ENCODE measurements around the gene LIPE. TPM values are rescaled to one million over a fixed set of nuclear protein-coding genes. Genes with fewer than 3 reads are reported as not detected.

LIPE gene
- total RNA-seq, 6 donors from 2014 or later: 1.3 to 6.2 (median 4.2) TPM

DNA sequence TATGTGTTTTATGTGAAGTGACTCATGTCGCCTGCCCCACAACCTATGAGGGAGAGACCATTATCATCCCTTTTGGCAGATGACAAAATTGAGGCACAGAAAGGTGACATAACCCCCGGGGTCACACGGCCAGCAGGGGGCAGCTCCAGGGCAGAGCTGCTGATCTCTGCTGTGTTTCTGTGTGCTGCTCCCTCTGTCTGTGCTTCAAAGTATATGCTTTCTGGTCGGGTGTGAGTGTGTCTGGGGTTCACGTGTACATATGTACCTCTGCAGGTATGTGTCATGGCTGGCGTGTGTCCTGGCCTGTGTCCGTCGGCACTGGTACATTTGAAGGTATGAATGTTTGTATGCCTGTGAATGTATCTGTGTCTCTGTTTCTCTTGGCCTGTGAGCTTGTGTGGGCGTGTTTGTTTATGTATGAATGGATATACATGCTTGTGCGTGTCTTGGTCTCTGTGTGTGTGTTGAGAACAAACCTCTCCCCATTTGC, 7.1 kb downstream of the LIPE start:
- Histone ChIP-seq H3K27me3 (peaks cover 0 to 5% (median 0%) of the 10 kb centered on the region in 4 donors), H3K4me1 (peaks cover 35 to 45% (median 40%) of the 10 kb centered on the region in 4 donors), H3K9me3 (no peaks in the 10 kb centered on the region), H3K27ac (no peak overlapping the region), H3K36me3 (no peaks in the 10 kb centered on the region), H3K4me3 (no peak overlapping the region)
- 46 to 57% methylated on average over 10 of the region's 10 CpGs for WGBS, 2 donors
- DNase-seq (peak in 1 of 2 donors; percentile 72), ATAC-seq (ENCODE audit: low FRiP score in 2 of 2) (no peak)
- TF ChIP-seq POLR2A (IDR thresholded peaks at IDR 0.05) (no peak), EP300 (IDR thresholded peaks at IDR 0.05) (no peak)
- TF ChIP-seq, protein P1, sequence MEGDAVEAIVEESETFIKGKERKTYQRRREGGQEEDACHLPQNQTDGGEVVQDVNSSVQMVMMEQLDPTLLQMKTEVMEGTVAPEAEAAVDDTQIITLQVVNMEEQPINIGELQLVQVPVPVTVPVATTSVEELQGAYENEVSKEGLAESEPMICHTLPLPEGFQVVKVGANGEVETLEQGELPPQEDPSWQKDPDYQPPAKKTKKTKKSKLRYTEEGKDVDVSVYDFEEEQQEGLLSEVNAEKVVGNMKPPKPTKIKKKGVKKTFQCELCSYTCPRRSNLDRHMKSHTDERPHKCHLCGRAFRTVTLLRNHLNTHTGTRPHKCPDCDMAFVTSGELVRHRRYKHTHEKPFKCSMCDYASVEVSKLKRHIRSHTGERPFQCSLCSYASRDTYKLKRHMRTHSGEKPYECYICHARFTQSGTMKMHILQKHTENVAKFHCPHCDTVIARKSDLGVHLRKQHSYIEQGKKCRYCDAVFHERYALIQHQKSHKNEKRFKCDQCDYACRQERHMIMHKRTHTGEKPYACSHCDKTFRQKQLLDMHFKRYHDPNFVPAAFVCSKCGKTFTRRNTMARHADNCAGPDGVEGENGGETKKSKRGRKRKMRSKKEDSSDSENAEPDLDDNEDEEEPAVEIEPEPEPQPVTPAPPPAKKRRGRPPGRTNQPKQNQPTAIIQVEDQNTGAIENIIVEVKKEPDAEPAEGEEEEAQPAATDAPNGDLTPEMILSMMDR (IDR thresholded peaks at IDR 0.05): peak in 5 of 6 experiments; percentile 43 to 73 (median 55)

DNA sequence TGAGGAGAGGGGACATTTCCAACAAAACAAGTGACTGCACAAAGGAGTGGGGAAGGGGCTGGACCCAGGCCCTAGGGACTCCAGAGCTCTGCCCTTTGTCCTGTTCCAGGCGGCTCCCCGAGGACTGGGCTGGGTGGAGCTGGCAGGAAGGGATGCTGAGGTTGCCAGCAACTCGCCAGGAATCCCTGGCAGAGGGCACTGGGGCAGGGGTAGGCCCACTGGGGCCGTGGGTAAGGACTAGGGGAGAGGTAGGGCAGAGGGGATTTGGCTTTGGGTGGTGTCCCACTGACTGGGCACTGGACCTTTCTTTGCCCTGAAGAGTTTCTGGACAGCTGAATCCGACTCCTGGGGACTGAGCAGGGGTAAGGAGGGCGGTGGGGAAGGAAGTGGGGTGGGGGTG, 7.9 kb downstream of the LIPE start:
- Histone ChIP-seq H3K27me3 (peaks cover 0 to 4% (median 0%) of the 10 kb centered on the region in 4 donors), H3K9me3 (no peaks in the 10 kb centered on the region), H3K4me3 (no peak overlapping the region), H3K27ac (peak overlapping the region in 1 of 4 donors; percentile 12), H3K4me1 (peaks cover 33 to 45% (median 38%) of the 10 kb centered on the region in 4 donors), H3K36me3 (no peaks in the 10 kb centered on the region)
- ATAC-seq (ENCODE audit: low FRiP score in 2 of 2) (no peak), DNase-seq (no peak)
- TF ChIP-seq EP300 (IDR thresholded peaks at IDR 0.05) (no peak), POLR2A (IDR thresholded peaks at IDR 0.05) (no peak), POLR2AphosphoS5 (IDR thresholded peaks at IDR 0.05) (no peak)
- TF ChIP-seq, protein P1 (IDR thresholded peaks at IDR 0.05): no peak
- WGBS, 2 donors: 47 to 59% methylated on average over 6 of the region's 6 CpGs

DNA sequence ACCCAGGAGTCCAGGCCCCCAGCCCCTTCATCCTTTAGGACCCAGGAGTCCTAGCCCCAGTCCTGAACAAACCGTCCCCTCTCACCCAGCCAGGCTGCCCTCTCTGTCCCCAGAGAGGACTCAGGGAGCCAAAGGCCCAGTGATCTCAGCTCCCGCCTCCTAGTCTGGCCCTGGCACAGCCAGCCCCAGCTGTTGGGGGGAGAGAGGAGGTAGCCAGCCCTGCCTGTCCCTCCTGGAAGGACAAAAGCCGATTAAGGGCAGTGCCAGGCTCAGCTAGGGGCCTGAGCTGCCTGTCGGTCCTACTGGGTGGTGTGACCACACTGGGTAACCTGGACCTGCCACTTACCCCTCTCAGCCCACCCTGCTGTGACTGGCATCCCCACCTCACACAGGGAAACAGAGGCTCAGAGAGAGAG, 14.5 kb downstream of the LIPE start:
- no peak for ATAC-seq (ENCODE audit: low FRiP score in 2 of 2)
- 85% methylated on average over 4 of the region's 4 CpGs; no CpG with 5 or more reads in 1 of the 2 donors for WGBS, 2 donors

DNA sequence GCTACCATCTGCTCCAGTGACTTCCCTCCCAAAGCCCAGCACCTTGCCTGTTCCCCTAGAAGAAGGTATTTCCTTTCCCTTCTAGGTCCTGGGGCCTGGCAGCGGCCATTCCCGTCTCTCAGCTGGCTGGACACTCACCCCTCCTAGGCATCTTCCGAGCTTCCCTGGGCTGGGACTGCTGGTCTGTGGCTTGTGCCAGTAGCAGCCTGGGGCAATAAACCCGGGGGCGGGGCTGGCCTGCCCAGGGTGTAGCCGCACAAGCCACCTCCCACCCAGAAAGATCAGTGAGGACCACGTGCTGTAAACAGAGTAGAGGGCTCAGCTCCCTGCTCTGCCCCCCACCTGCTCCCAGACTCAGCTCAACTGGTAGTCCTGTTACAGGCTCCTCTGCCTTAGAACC, 15.0 kb downstream of the LIPE start:
- Histone ChIP-seq H3K36me3 (no peaks in the 10 kb centered on the region), H3K9me3 (no peaks in the 10 kb centered on the region), H3K4me1 (peaks cover 0 to 4% (median 2%) of the 10 kb centered on the region in 4 donors), H3K27ac (no peak overlapping the region), H3K4me3 (no peak overlapping the region), H3K27me3 (no peaks in the 10 kb centered on the region)
- TF ChIP-seq EP300 (IDR thresholded peaks at IDR 0.05) (no peak), POLR2AphosphoS5 (IDR thresholded peaks at IDR 0.05) (no peak), POLR2A (IDR thresholded peaks at IDR 0.05) (no peak)
- TF ChIP-seq, protein P1 (IDR thresholded peaks at IDR 0.05): no peak
- DNase-seq (no peak), ATAC-seq (ENCODE audit: low FRiP score in 2 of 2) (no peak)
- 83 to 86% methylated on average over 3 to 7 of the region's 7 CpGs for WGBS, 2 donors

More for the DNA sequence above, 14.5 kb downstream of the LIPE start:
- Histone ChIP-seq H3K4me1 (peaks cover 0 to 4% (median 2%) of the 10 kb centered on the region in 4 donors), H3K36me3 (no peaks in the 10 kb centered on the region), H3K27me3 (no peaks in the 10 kb centered on the region), H3K9me3 (no peaks in the 10 kb centered on the region), H3K4me3 (no peak overlapping the region), H3K27ac (no peak overlapping the region)
- no peak for DNase-seq
- TF ChIP-seq, protein P1 (IDR thresholded peaks at IDR 0.05): no peak
- TF ChIP-seq POLR2A (IDR thresholded peaks at IDR 0.05): no peak
- TF ChIP-seq POLR2AphosphoS5 (IDR thresholded peaks at IDR 0.05): no peak
- TF ChIP-seq EP300 (IDR thresholded peaks at IDR 0.05): no peak

DNA sequence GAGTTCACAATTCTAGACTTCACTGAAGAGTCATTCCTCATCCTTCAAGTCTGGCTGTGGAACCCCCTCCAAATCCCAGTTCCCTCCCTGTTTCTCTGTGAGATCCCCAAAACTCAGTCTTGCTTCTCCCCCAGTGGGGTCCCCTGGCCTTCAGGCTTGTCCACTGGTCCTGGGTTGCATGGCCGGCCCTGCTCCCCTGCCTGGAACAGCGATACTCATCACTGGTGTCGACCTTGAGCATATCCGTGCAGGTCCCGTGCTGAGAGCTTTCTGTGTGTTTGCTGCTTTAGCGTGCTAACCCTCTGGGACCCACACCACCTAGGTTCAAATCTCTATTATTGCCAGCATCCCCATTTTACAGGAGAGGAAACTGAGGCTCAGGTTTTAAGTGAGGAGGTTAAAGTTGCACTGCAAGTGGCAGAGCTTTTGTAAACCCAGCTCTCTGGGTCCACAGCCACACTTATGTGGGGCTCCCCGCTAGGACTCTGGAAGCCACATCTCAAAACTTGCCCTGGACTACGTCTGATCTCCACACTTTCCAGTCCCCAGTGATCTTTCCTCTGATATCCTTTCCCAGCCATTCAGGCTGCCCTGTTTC, 15.5 kb downstream of the LIPE start:
- 94% methylated on average over 7 to 8 of the region's 8 CpGs for WGBS, 2 donors
- no peak overlapping the region for H3K27ac ChIP-seq

More for the DNA sequence above, 15.5 kb downstream of the LIPE start:
- TF ChIP-seq, protein P1 (IDR thresholded peaks at IDR 0.05): no peak
- no peak for TF ChIP-seq POLR2A (IDR thresholded peaks at IDR 0.05)
- TF ChIP-seq EP300 (IDR thresholded peaks at IDR 0.05): no peak
- Histone ChIP-seq H3K9me3 (no peaks in the 10 kb centered on the region), H3K4me3 (no peak overlapping the region), H3K4me1 (peaks cover 0 to 4% (median 2%) of the 10 kb centered on the region in 4 donors), H3K27me3 (no peaks in the 10 kb centered on the region), H3K36me3 (no peaks in the 10 kb centered on the region)
- no peak for ATAC-seq (ENCODE audit: low FRiP score in 2 of 2)
- DNase-seq: no peak
